Tibial nerve (tissue), 4 donors: ENCODE measurements around the gene LAMC3. TPM values are rescaled to one million over a fixed set of nuclear protein-coding genes. Genes with fewer than 3 reads are reported as not detected.
"Not testable (repeated sequence)": the region's sequence is repeated elsewhere in the genome, so short reads cannot be mapped to it uniquely, and the experiment has no call there.

Experiments
- DNase-seq, 2 donors: peaks; one replicate each; pipeline ENCODE4 v3.0.0-alpha.2; 2019; ENCODE audit warnings: low spot score in 2 of 2
- H3K27ac ChIP-seq, 4 donors: fragments of 200-600 bp; sonication (generic) in 3 of 4; one replicate each; pipeline ENCODE4 v1.5.1; 2017 to 2019; ENCODE audit warnings: mild to moderate bottlenecking in 1 of 4
- H3K27me3 ChIP-seq, 2 donors: fragments of 200-600 bp; sonication (generic) in 1 of 2; one replicate each; pipeline versions ENCODE4 v1.5.1 to v1.6.0; 2017 to 2019
- H3K36me3 ChIP-seq, 3 donors: fragments of 200-600 bp; sonication (generic); one replicate each; pipeline ENCODE4 v1.5.1; 2018 to 2019
- H3K4me1 ChIP-seq, 4 donors: fragments of 200-600 bp; sonication (generic) in 3 of 4; one replicate each; pipeline ENCODE4 v1.5.1; 2017 to 2019
- H3K4me3 ChIP-seq, 4 donors: fragments of 200-600 bp; sonication (generic) in 3 of 4; one replicate each; pipeline ENCODE4 v1.5.1; 2017 to 2019; ENCODE audit warnings: mild to moderate bottlenecking in 1 of 4, moderate library complexity in 1 of 4
- H3K9me3 ChIP-seq, 4 donors: fragments of 200-600 bp; sonication (generic) in 3 of 4; one replicate each; pipeline ENCODE4 v1.5.1; 2017 to 2019
- CTCF ChIP-seq, 5 experiments: fragments of 200-600 bp in 3 of 5; fragments of 450-650 bp in 2 of 5; sonication (generic) in 3 of 5; IDR thresholded peaks; one replicate each; pipeline ENCODE4 v1.5.1; 2016 to 2019; ENCODE audit warnings: antibody characterized with exemption in 5 of 5, mild to moderate bottlenecking in 3 of 5, moderate library complexity in 2 of 5
- EP300 ChIP-seq, 2 donors: sonication (generic); formaldehyde crosslinking; IDR thresholded peaks; one replicate each; pipeline ENCODE4 v1.6.1; 2017; ENCODE audit warnings: antibody characterized with exemption in 2 of 2, mild to moderate bottlenecking in 1 of 2
- POLR2A ChIP-seq, 2 donors: fragments of 450-650 bp; IDR thresholded peaks; one replicate each; pipeline ENCODE4 v1.6.1; 2017; ENCODE audit warnings: antibody characterized with exemption in 2 of 2, mild to moderate bottlenecking in 2 of 2, moderate library complexity in 2 of 2
- WGBS, 2 donors: methylation state at CpG; one replicate each; pipeline ENCODE4 v1.1.5; 2018; 5-methylcytosine and 5-hydroxymethylcytosine counted together
- total RNA-seq, 4 donors: library from RNA; depleted of rRNA; stranded (reverse); fragments of >200 nt; gene quantifications; one replicate each; pipeline ENCODE4 v1.1.0, GENCODE V29; 2016

The LAMC3 gene
- total RNA-seq, 4 donors from 2014 or later: 0.21 to 1.6 TPM; not detected in 2

GRCh38 chr9:130997925-130998596, 10.9 kb upstream of the LAMC3 start:
- no peak overlapping the region for H3K27ac ChIP-seq
- peaks cover 0 to 11% (median 0%) of the 10 kb centered on the region in 4 donors for H3K4me1 ChIP-seq
- peaks cover 0 to 75% of the 10 kb centered on the region in 2 donors for H3K27me3 ChIP-seq
- 49 to 63% methylated on average over 12 to 13 of the region's 28 CpGs for WGBS, 2 donors
- peak in 1 of 2 donors; percentile 29 for DNase-seq
- no peak overlapping the region for H3K4me3 ChIP-seq
- no peaks in the 10 kb centered on the region for H3K9me3 ChIP-seq
- TF ChIP-seq CTCF (IDR thresholded peaks at IDR 0.05) (peak; percentile 29 to 64 (median 46)), EP300 (IDR thresholded peaks at IDR 0.05) (no peak), POLR2A (IDR thresholded peaks at IDR 0.05) (no peak)
- no peaks in the 10 kb centered on the region for H3K36me3 ChIP-seq

GRCh38 chr9:130998597-130999244, 10.3 kb upstream of the LAMC3 start:
- no peak for DNase-seq
- H3K4me3 ChIP-seq: no peak overlapping the region
- 58 to 67% methylated on average over 12 to 22 of the region's 22 CpGs for WGBS, 2 donors
- H3K27ac ChIP-seq: no peak overlapping the region
- TF ChIP-seq POLR2A (IDR thresholded peaks at IDR 0.05) (no peak), EP300 (IDR thresholded peaks at IDR 0.05) (no peak), CTCF (IDR thresholded peaks at IDR 0.05) (peak in 1 of 5 experiments; percentile 3)
- H3K27me3 ChIP-seq: peaks cover 0 to 73% of the 10 kb centered on the region in 2 donors
- H3K36me3 ChIP-seq: no peaks in the 10 kb centered on the region
- H3K4me1 ChIP-seq: peaks cover 0 to 11% (median 0%) of the 10 kb centered on the region in 4 donors
- H3K9me3 ChIP-seq: no peaks in the 10 kb centered on the region

- H3K4me3 ChIP-seq: no peak overlapping the region
- H3K27me3 ChIP-seq: peaks cover 0 to 68% of the 10 kb centered on the region in 2 donors
- DNase-seq: no peak
- 53 to 59% methylated on average over 3 of the region's 3 CpGs for WGBS, 2 donors
- no peaks in the 10 kb centered on the region for H3K9me3 ChIP-seq
- no peak overlapping the region for H3K27ac ChIP-seq
- H3K4me1 ChIP-seq: peaks cover 0 to 11% (median 0%) of the 10 kb centered on the region in 4 donors
- no peak for TF ChIP-seq EP300 (IDR thresholded peaks at IDR 0.05)
- TF ChIP-seq POLR2A (IDR thresholded peaks at IDR 0.05): no peak
- TF ChIP-seq CTCF (IDR thresholded peaks at IDR 0.05): no peak
- no peaks in the 10 kb centered on the region for H3K36me3 ChIP-seq
Observed at GRCh38 chr9:130999245-130999623, 9.7 kb upstream of the LAMC3 start.

GRCh38 chr9:131000526-131000925, 8.4 kb upstream of the LAMC3 start:
- H3K27ac ChIP-seq, H3K4me3 ChIP-seq, H3K4me1 ChIP-seq, H3K36me3 ChIP-seq, H3K9me3 ChIP-seq, DNase-seq: not testable (repeated sequence)
- peaks cover 0 to 55% of the 10 kb centered on the region in 2 donors for H3K27me3 ChIP-seq
- whole genome bisulfite sequencing, 2 donors: 85 to 93% methylated on average over 8 to 9 of the region's 9 CpGs

GRCh38 chr9:131001021-131001420, 8.0 kb upstream of the LAMC3 start:
- Histone ChIP-seq H3K36me3 (no peaks in the 10 kb centered on the region), H3K4me3 (no peak overlapping the region), H3K9me3 (peaks cover 0 to 8% (median 0%) of the 10 kb centered on the region in 4 donors), H3K27me3 (peaks cover 0 to 55% of the 10 kb centered on the region in 2 donors), H3K4me1 (peaks cover 0 to 6% (median 0%) of the 10 kb centered on the region in 4 donors), H3K27ac (no peak overlapping the region)
- no peak for DNase-seq
- 61 to 65% methylated on average over 3 of the region's 3 CpGs for WGBS, 2 donors
- TF ChIP-seq POLR2A (IDR thresholded peaks at IDR 0.05) (no peak), CTCF (IDR thresholded peaks at IDR 0.05) (no peak), EP300 (IDR thresholded peaks at IDR 0.05) (no peak)
